Mesothelial cell of epicardium (in vitro differentiated cells): Measurements from ENCODE around the gene OGDHL. TPM values are rescaled to one million over a fixed set of nuclear protein-coding genes. Genes with fewer than 3 reads are reported as not detected.

Source experiments
- DNase-seq, 2 experiments: peaks; one replicate each; pipeline ENCODE4 v3.0.0; 2021; ENCODE audit warnings: low spot score in 2 of 2; ENCODE audit not compliant: unreplicated experiment in 2 of 2
- H3K27ac Mint-ChIP-seq: 2 replicates; pipeline ENCODE4 v1.8.0; 2021; ENCODE audit warnings: mixed read lengths
- H3K27me3 Mint-ChIP-seq: 2 replicates; pipeline ENCODE4 v1.8.0; 2021; ENCODE audit warnings: low read depth, mixed read lengths
- H3K36me3 Mint-ChIP-seq: 2 replicates; pipeline ENCODE4 v1.8.0; 2021; ENCODE audit warnings: mixed read lengths
- H3K4me1 Mint-ChIP-seq: 2 replicates; pipeline ENCODE4 v1.8.0; 2021; ENCODE audit warnings: mixed read lengths
- H3K4me3 Mint-ChIP-seq: 2 replicates; pipeline ENCODE4 v1.8.0; 2021; ENCODE audit warnings: mild to moderate bottlenecking, moderate library complexity, mixed read lengths
- H3K9me3 Mint-ChIP-seq: 2 replicates; pipeline ENCODE4 v1.8.0; 2021; ENCODE audit warnings: mixed read lengths
- total RNA-seq: library from RNA; stranded (reverse); gene quantifications from 3 replicates; pipeline ENCODE4 v1.2.1, GENCODE V29; 2021
- TF ChIP-seq, protein P1 (sequence below): fragments of 200-600 bp; sonication (generic); IDR thresholded peaks from one replicate; pipeline ENCODE4 v1.5.0; 2021; ENCODE audit warnings: antibody characterized with exemption; ENCODE audit not compliant: unreplicated experiment

The OGDHL gene
- total RNA-seq, 1 donor from 2014 or later: 12.7 TPM

DNA sequence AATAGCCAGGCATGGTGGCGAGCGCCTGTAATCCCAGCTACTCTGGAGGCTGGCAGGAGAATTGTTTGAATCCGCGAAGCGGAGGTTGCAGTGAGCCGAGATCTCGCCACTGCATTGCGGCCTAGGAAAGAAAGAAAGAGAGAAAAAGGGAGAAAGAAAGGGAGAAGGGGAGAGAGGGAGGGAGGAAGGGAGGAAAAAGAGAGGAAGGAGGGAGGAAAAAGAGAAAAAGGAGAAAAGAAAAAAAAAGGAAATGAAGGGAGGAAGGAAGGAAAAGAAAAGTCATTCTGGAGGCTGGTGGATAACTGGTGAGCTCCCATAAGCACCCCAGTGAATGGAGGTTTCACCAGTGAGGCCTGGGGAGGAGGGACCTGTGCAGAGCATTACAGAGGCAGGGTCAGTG lies 7.6 kb upstream of the OGDHL start:
- no peak for DNase-seq
- no peaks in the 10 kb centered on the region for H3K36me3 Mint-ChIP-seq
- H3K27ac Mint-ChIP-seq: no peak overlapping the region
- TF ChIP-seq, protein P1, sequence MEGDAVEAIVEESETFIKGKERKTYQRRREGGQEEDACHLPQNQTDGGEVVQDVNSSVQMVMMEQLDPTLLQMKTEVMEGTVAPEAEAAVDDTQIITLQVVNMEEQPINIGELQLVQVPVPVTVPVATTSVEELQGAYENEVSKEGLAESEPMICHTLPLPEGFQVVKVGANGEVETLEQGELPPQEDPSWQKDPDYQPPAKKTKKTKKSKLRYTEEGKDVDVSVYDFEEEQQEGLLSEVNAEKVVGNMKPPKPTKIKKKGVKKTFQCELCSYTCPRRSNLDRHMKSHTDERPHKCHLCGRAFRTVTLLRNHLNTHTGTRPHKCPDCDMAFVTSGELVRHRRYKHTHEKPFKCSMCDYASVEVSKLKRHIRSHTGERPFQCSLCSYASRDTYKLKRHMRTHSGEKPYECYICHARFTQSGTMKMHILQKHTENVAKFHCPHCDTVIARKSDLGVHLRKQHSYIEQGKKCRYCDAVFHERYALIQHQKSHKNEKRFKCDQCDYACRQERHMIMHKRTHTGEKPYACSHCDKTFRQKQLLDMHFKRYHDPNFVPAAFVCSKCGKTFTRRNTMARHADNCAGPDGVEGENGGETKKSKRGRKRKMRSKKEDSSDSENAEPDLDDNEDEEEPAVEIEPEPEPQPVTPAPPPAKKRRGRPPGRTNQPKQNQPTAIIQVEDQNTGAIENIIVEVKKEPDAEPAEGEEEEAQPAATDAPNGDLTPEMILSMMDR: no peak
- H3K9me3 Mint-ChIP-seq: peaks cover 11% of the 10 kb centered on the region
- H3K4me3 Mint-ChIP-seq: no peak overlapping the region
- no peaks in the 10 kb centered on the region for H3K4me1 Mint-ChIP-seq
- peaks cover 34% of the 10 kb centered on the region for H3K27me3 Mint-ChIP-seq

DNA sequence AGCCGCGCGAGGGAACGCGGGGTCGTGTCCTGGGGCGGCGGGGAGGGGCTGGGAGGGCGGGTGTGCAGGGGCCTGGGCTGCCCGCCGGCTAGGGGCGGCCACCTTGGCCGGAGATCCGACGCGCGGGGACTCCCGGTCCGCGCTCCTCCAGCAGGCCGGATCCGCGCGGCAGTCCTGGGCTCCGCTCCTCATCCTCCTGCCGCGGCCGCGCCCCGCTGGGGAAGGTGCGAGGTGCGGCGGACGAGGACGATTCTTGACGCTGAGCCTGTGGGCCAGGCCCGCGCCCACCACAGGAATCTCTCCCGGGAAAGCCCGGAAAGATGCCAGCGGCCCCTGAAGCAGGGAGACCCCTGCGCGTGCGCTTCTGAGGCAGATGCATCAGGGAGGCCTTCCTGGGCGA lies 6.6 kb upstream of the OGDHL start:
- no peak overlapping the region for H3K27ac Mint-ChIP-seq
- H3K27me3 Mint-ChIP-seq: peaks cover 33% of the 10 kb centered on the region
- TF ChIP-seq, protein P1: no peak
- DNase-seq: no peak
- H3K9me3 Mint-ChIP-seq: peaks cover 11% of the 10 kb centered on the region
- no peak overlapping the region for H3K4me3 Mint-ChIP-seq
- no peaks in the 10 kb centered on the region for H3K4me1 Mint-ChIP-seq
- no peaks in the 10 kb centered on the region for H3K36me3 Mint-ChIP-seq

DNA sequence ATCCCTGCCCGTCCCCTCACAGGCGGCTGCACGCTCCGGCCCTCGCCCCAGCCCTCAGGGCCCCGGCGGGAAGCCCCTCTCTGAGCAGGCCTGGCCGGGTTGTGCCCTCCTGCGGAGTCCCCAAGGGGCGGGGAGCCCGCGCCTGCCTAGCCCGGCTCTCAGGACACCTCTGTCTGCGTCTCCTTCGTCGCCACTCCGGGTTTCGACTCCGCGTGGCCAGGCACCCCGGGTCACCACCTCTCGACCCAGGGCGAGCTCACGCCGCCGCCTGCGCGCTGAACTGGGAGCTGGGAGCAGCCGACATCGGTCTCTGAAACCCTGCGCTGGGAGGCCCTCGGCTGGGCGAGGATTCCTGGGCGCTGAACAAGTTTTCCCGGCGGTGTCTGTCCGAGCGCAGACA lies 6.2 kb upstream of the OGDHL start:
- H3K4me3 Mint-ChIP-seq: no peak overlapping the region
- H3K36me3 Mint-ChIP-seq: no peaks in the 10 kb centered on the region
- no peaks in the 10 kb centered on the region for H3K4me1 Mint-ChIP-seq
- peaks cover 37% of the 10 kb centered on the region for H3K27me3 Mint-ChIP-seq
- peaks cover 11% of the 10 kb centered on the region for H3K9me3 Mint-ChIP-seq
- H3K27ac Mint-ChIP-seq: no peak overlapping the region
- TF ChIP-seq, protein P1: no peak
- DNase-seq: no peak

DNA sequence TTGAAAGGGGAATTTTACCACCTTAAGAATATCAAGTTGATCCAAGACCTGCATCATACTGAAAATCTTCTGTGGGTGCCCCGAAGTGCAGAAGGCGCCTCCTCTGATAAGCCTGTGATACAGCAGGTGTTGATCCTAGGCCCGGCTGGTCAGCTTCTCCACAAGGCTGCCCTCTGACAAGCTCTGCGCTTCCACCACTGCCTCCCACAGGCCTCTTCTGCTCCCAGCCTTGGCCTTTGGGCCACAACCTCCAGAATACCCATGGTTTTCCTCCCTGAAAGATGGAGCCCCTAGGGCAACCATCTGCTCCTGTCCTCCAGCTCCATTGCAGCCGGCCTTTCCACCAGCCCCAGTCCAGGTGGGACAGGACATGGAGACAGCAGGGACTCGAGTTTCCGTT lies 5.6 kb upstream of the OGDHL start:
- Mint-ChIP-seq H3K4me3 (no peak overlapping the region), H3K27me3 (peaks cover 36% of the 10 kb centered on the region), H3K27ac (no peak overlapping the region), H3K9me3 (peaks cover 11% of the 10 kb centered on the region), H3K4me1 (no peaks in the 10 kb centered on the region), H3K36me3 (no peaks in the 10 kb centered on the region)
- DNase-seq: no peak
- TF ChIP-seq, protein P1: no peak

DNA sequence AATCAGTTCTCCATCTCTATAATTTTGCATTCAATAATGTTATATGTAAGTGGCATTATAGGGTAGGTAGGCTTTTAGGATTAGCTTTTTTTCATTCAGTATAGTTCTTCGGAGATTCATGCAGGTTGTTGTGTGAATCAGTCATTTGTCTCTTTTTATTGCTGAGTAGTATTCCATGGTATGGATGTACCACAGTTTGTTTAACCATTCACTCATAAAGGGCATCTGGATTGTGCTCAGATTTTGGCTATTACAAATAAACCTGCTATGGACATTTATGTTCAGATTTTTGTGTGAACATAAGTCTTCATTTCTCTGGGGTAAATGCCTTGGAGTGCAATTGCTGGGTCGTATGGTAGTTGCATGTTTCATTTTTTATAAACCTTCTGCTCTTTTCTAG lies 4.4 kb upstream of the OGDHL start:
- no peak for DNase-seq
- peaks cover 1% of the 10 kb centered on the region for H3K4me1 Mint-ChIP-seq
- peaks cover 26% of the 10 kb centered on the region for H3K27me3 Mint-ChIP-seq
- H3K27ac Mint-ChIP-seq: no peak overlapping the region
- H3K4me3 Mint-ChIP-seq: no peak overlapping the region
- H3K9me3 Mint-ChIP-seq: peaks cover 11% of the 10 kb centered on the region
- TF ChIP-seq, protein P1: no peak
- no peaks in the 10 kb centered on the region for H3K36me3 Mint-ChIP-seq

DNA sequence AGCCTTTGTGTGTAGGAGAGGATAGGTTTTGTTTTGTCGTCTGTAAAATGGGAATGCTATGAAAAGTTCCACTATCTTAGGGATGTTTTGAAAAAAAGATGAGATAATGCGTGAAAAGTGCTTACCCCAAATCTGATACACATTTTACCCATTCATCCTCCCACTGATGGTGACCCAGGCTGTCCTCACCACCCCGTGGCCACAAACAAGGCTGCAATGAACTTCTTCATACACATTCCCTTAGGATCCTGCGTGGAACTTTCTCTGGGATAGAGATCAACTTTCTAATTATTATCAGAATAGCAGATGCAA lies 399 bp upstream of the OGDHL start:
- Mint-ChIP-seq H3K27ac (no peak overlapping the region), H3K27me3 (peaks cover 14% of the 10 kb centered on the region), H3K36me3 (no peaks in the 10 kb centered on the region), H3K4me3 (peak overlapping the region; percentile 62), H3K9me3 (peaks cover 11% of the 10 kb centered on the region), H3K4me1 (peaks cover 1% of the 10 kb centered on the region)
- no peak for DNase-seq
- TF ChIP-seq, protein P1: no peak
